ENCODE data around the gene PHF20. TPM values are rescaled to one million over a fixed set of nuclear protein-coding genes. Genes with fewer than 3 reads are reported as not detected.
A peak's percentile ranks its signal among the peaks of the same experiment; 100 is the strongest.

The PHF20 gene
- total and polyA plus RNA-seq, 2 of the 13 experiments (the other 11 are each of a cell fraction or from before 2014, with no cell fraction given): 22.8 to 34.1 TPM

DNA sequence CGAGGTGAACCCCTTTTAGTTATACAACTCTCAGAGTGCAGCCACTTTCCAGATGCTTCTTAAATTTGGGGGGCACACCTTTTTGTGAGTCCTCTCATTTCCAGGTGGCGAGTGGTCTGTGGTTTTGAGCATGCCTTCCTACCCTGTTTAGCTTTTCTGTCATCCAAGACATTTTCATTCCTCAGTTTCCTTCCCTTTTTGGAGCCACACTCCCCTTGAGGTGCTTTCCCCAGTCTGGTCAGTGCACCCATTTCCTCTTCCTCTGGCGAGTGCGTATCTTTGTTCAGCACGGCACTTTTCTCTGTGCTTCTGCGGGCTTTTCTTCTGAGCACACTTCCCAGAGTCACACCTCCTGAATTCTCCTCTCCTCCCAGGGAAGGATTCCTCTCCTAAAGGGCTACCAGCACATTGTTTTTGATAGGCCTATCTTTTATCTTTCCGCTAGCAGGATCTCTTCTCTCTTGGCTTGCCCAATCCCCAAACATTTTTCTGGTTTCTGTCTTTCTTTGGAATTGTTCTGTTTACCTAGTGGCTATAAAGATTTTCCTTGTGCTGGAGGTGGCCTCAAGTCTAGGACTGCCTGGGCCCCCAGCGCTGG, 1.4 kb downstream of the PHF20 start (continued):
- TF ChIP-seq GZF1 (CRISPR knock-in tag; IDR thresholded peaks at IDR 0.05): no peak
- no peak for TF ChIP-seq PAF1 (CRISPR knock-in tag; IDR thresholded peaks at IDR 0.05)
- TF ChIP-seq ZNF709 (CRISPR knock-in tag; IDR thresholded peaks at IDR 0.05): 0 out of 2 replicates have a peak, but pooled peaks have one; percentile 31
- no peak for TF ChIP-seq NCOA2 (CRISPR knock-in tag; IDR thresholded peaks at IDR 0.05)
- TF ChIP-seq ZSCAN30 (CRISPR knock-in tag; IDR thresholded peaks at IDR 0.05): peak; percentile 83; the same call in 1 of the 2 replicates
- 0 out of 2 replicates have a peak, but pooled peaks have one; percentile 20 for TF ChIP-seq NKX3-1 (CRISPR knock-in tag; IDR thresholded peaks at IDR 0.05)
- TF ChIP-seq, protein P1, sequence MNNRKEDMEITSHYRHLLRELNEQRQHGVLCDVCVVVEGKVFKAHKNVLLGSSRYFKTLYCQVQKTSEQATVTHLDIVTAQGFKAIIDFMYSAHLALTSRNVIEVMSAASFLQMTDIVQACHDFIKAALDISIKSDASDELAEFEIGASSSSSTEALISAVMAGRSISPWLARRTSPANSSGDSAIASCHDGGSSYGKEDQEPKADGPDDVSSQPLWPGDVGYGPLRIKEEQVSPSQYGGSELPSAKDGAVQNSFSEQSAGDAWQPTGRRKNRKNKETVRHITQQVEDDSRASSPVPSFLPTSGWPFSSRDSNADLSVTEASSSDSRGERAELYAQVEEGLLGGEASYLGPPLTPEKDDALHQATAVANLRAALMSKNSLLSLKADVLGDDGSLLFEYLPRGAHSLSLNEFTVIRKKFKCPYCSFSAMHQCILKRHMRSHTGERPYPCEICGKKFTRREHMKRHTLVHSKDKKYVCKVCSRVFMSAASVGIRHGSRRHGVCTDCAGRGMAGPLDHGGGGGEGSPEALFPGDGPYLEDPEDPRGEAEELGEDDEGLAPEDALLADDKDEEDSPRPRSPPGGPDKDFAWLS (CRISPR knock-in tag; IDR thresholded peaks at IDR 0.05; ENCODE audit: borderline replicate concordance): 0 out of 2 replicates have a peak, but pooled peaks have one; percentile 40
- no peak for TF ChIP-seq PHF5A (CRISPR knock-in tag; IDR thresholded peaks at IDR 0.05; ENCODE audit: low read depth, unreplicated experiment)
- 0 out of 2 replicates have a peak, but pooled peaks have one; percentile 23 for TF ChIP-seq KLF15 (CRISPR knock-in tag; IDR thresholded peaks at IDR 0.05; ENCODE audit: borderline replicate concordance)
- TF ChIP-seq HIC2 (CRISPR knock-in tag; IDR thresholded peaks at IDR 0.05; ENCODE audit: low read depth): 0 out of 2 replicates have a peak, but pooled peaks have one; percentile 37
- TF ChIP-seq ZNF20 (CRISPR knock-in tag; IDR thresholded peaks at IDR 0.05): 0 out of 2 replicates have a peak, but pooled peaks have one; percentile 1
- peak; percentile 35; the same call in 1 of the 2 replicates for TF ChIP-seq MEIS2 (CRISPR knock-in tag; IDR thresholded peaks at IDR 0.05)
- 0 out of 2 replicates have a peak, but pooled peaks have one; percentile 63 for TF ChIP-seq ZBTB8A (CRISPR knock-in tag; IDR thresholded peaks at IDR 0.05; ENCODE audit: borderline replicate concordance, low read depth)
- peak; percentile 60 for TF ChIP-seq PRPF4 (IDR thresholded peaks at IDR 0.05; ENCODE audit: low read depth, low read length, poor library complexity, severe bottlenecking)
- TF ChIP-seq CCAR2 (optimal IDR thresholded peaks at IDR 0.05; ENCODE audit: low read depth, low read length): peak; percentile 20
